ENCODE results near the gene DDIT4. TPM values are rescaled to one million over a fixed set of nuclear protein-coding genes. Genes with fewer than 3 reads are reported as not detected.

The DDIT4 gene
- total and polyA plus RNA-seq, 8 donors, result 89.9 to 188 (median 162) TPM

DNA sequence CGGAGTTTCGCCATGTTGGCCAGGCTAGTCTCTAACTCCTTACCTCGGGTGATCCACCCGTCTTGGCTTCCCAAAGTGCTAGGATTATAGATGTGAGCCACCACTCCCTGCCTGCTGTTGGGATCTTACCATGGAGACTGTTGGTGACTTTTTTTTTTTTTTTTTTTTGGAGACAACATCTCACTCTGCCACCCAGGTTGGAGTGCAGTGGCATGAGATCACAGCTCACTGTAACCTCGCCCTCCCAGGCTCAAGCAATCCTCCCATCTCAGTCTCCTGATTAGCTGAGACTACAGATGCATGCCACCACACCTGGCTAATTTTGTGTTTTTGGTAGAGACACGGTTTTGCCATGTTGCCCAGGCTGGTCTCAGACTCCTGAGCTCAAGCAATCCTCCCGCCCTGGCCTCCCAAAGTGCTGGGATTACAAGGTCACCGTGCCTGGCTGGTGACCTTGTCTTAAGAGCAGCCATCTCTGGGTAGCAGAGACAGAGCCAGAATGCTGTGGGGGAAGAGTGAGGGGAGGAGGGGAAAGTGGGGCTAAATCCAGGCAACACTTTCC lies 32.0 kb upstream of the DDIT4 start:
- no peak for DNase-seq
- no peaks in the 10 kb centered on the region for H3K27me3 ChIP-seq
- intact Hi-C loops (cut with DNase I; ENCODE audit: low total_unique reads), result no loop called here
- no peak for TF ChIP-seq POLR2AphosphoS5 (IDR thresholded peaks at IDR 0.05)
- TF ChIP-seq POLR2A (IDR thresholded peaks at IDR 0.05), result no peak
- TF ChIP-seq EP300 (IDR thresholded peaks at IDR 0.05), result no peak
- no peak for TF ChIP-seq CTCF (IDR thresholded peaks at IDR 0.05)
- H3K9me3 ChIP-seq, result no peaks in the 10 kb centered on the region
- peak overlapping the region in 4 of 5 donors; percentile 90 to 97 (median 94) for H3K27ac ChIP-seq
- WGBS, 5 donors, result 87 to 90% (median 88%) methylated on average over 8 of the region's 8 CpGs
- peaks cover 0 to 16% (median 6%) of the 10 kb centered on the region in 4 donors for H3K36me3 ChIP-seq
- peaks cover 50 to 56% (median 55%) of the 10 kb centered on the region in 4 donors for H3K4me1 ChIP-seq
- H3K4me3 ChIP-seq, result no peak overlapping the region

DNA sequence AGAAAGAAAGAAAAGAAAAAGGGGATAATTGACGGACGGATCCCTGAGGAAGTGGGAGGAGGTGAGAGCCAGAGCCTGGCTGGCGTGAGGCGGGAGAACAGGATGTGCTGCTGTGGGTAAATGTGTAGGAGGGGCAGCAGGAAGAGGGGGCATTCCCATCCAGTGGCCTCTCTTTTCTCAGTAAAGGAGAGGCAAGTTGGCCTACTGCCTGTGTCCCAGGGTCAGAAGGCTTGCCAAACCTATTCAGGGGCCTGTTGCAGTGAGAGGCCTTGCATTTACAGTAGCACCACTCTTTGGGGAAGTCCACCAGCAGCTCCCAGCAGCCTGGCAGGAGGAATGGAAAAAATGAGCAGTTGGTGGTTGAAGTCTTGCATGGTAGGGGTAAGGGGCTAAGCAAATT lies 31.0 kb upstream of the DDIT4 start:
- Histone ChIP-seq H3K27me3 (no peaks in the 10 kb centered on the region), H3K4me1 (peaks cover 59 to 65% (median 64%) of the 10 kb centered on the region in 4 donors), H3K36me3 (peaks cover 0 to 7% (median 0%) of the 10 kb centered on the region in 4 donors), H3K27ac (peak overlapping the region; percentile 43 to 97 (median 92)), H3K9me3 (no peaks in the 10 kb centered on the region), H3K4me3 (no peak overlapping the region)
- intact Hi-C loops (cut with DNase I; ENCODE audit: low total_unique reads), result no loop called here
- TF ChIP-seq CTCF (IDR thresholded peaks at IDR 0.05), result no peak
- no peak for TF ChIP-seq POLR2A (IDR thresholded peaks at IDR 0.05)
- TF ChIP-seq POLR2AphosphoS5 (IDR thresholded peaks at IDR 0.05), result peak in 2 of 3 donors; percentile 47 to 48
- WGBS, 5 donors, result 45 to 84% (median 68%) methylated on average over 4 of the region's 4 CpGs
- DNase-seq, result peak; percentile 37 to 72

GRCh38 chr10:72243822-72244437 lies 29.8 kb upstream of the DDIT4 start:
- TF ChIP-seq CTCF (IDR thresholded peaks at IDR 0.05), result peak in 3 of 7 experiments; percentile 18 to 30 (median 27)
- peak; percentile 67 to 82 (median 69) for TF ChIP-seq POLR2AphosphoS5 (IDR thresholded peaks at IDR 0.05)
- TF ChIP-seq POLR2A (IDR thresholded peaks at IDR 0.05), result no peak
- TF ChIP-seq EP300 (IDR thresholded peaks at IDR 0.05), result peak; percentile 66
- H3K36me3 ChIP-seq, result no peaks in the 10 kb centered on the region
- no peaks in the 10 kb centered on the region for H3K9me3 ChIP-seq
- peak; percentile 58 to 86 for DNase-seq
- no peaks in the 10 kb centered on the region for H3K27me3 ChIP-seq
- H3K4me1 ChIP-seq, result peaks cover 71 to 78% (median 76%) of the 10 kb centered on the region in 4 donors
- H3K4me3 ChIP-seq, result no peak overlapping the region
- peak overlapping the region; percentile 13 to 97 (median 92) for H3K27ac ChIP-seq
- intact Hi-C loops (cut with DNase I; ENCODE audit: low total_unique reads), result no loop called here
- WGBS, 5 donors, result 49 to 59% (median 57%) methylated on average over 11 of the region's 11 CpGs

DNA sequence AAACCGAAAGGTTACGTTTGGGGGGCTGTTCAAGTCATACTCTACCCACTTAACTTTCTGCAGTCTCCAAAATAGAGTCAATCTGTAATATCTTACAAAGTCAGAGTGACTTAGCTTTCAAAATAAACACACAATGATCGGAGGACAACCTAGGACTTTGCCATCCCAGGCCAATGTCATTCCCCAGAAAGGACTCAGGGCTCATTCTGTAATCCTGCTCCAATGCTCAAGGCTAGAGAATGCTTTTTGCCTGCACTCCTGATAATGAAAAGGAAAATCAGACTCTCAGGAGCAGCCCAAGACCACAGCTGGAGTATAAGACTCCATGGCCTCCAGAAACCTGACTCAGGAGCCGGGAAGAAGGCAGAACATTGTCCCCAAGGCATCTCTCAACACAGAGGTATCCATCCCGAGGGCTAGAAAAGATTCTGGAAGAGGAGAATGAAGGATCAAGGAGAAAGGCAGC lies 29.1 kb upstream of the DDIT4 start:
- Histone ChIP-seq H3K27me3 (no peaks in the 10 kb centered on the region), H3K4me3 (no peak overlapping the region), H3K36me3 (no peaks in the 10 kb centered on the region), H3K27ac (peak overlapping the region; percentile 37 to 97 (median 92)), H3K4me1 (peaks cover 78 to 85% (median 83%) of the 10 kb centered on the region in 4 donors), H3K9me3 (no peaks in the 10 kb centered on the region)
- 43 to 51% (median 48%) methylated on average over 5 of the region's 5 CpGs for WGBS, 5 donors
- no peak for DNase-seq
- intact Hi-C loops (cut with DNase I; ENCODE audit: low total_unique reads), result no loop called here
- TF ChIP-seq EP300 (IDR thresholded peaks at IDR 0.05) (no peak), POLR2A (IDR thresholded peaks at IDR 0.05) (no peak), POLR2AphosphoS5 (IDR thresholded peaks at IDR 0.05) (no peak), CTCF (IDR thresholded peaks at IDR 0.05) (no peak)
